ENCODE data around the gene MPP1. TPM values are rescaled to one million over a fixed set of nuclear protein-coding genes. Genes with fewer than 3 reads are reported as not detected.
"Not testable (repeated sequence)": the region's sequence is repeated elsewhere in the genome, so short reads cannot be mapped to it uniquely, and the experiment has no call there.

The MPP1 gene
- total and polyA plus RNA-seq, 11 donors = 17.7 to 73.2 (median 38.2) TPM

DNA sequence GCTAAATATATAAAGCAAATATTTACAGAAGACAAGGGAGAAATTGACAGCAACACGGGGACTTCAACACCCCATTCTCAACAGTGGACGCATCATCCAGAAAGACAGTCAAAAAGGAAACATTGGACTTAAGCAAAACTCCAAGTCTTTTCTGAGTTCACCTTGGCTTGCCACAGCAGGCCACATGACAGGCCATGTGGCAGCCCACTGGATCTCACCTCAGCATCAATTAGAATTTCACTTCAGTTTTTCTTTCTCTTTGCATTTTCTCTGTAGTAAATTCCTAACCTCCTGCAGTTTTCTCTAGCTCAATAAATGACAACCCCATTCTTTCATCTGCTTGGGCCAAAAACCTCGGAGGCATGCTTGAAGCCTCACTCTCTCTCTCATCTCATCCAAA, 16.7 kb upstream of the MPP1 start:
- no peak for DNase-seq
- intact Hi-C loops (cut with DNase I) = no loop called here
- Histone ChIP-seq H3K4me3 (no peak overlapping the region), H3K4me1 (no peaks in the 10 kb centered on the region), H3K36me3 (no peaks in the 10 kb centered on the region), H3K27ac (no peak overlapping the region), H3K9me3 (no peaks in the 10 kb centered on the region), H3K27me3 (no peaks in the 10 kb centered on the region)
- no peak for ATAC-seq
- 68 to 96% (median 88%) methylated on average over 3 of the region's 3 CpGs for WGBS, 4 donors
- TF ChIP-seq POLR2A (IDR thresholded peaks at IDR 0.05) = no peak
- TF ChIP-seq, protein P1, sequence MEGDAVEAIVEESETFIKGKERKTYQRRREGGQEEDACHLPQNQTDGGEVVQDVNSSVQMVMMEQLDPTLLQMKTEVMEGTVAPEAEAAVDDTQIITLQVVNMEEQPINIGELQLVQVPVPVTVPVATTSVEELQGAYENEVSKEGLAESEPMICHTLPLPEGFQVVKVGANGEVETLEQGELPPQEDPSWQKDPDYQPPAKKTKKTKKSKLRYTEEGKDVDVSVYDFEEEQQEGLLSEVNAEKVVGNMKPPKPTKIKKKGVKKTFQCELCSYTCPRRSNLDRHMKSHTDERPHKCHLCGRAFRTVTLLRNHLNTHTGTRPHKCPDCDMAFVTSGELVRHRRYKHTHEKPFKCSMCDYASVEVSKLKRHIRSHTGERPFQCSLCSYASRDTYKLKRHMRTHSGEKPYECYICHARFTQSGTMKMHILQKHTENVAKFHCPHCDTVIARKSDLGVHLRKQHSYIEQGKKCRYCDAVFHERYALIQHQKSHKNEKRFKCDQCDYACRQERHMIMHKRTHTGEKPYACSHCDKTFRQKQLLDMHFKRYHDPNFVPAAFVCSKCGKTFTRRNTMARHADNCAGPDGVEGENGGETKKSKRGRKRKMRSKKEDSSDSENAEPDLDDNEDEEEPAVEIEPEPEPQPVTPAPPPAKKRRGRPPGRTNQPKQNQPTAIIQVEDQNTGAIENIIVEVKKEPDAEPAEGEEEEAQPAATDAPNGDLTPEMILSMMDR (IDR thresholded peaks at IDR 0.05) = no peak

DNA sequence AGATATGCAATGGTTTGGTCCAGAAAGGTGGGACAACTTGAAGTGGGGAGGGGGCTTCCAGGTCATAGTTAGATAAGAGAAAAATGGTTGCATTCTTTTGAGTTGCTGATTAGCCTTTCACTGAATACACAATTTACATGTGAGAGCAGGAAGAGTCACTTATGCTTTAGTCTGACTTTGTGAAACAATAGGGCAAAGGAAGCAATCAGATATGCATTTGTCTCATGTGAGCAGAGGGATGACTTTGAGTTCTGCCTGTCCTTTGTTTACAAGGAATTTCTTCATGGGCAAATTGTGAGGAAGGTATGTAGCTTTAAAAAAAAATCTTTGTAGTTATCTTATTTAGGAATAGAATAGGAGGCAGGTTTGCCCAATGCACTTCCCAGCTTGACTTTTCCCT, 16.2 kb upstream of the MPP1 start:
- no peaks in the 10 kb centered on the region for H3K9me3 ChIP-seq
- H3K27me3 ChIP-seq = no peaks in the 10 kb centered on the region
- intact Hi-C loops (cut with DNase I) = no loop called here
- TF ChIP-seq, protein P1 (IDR thresholded peaks at IDR 0.05) = no peak
- TF ChIP-seq POLR2A (IDR thresholded peaks at IDR 0.05) = no peak
- no peaks in the 10 kb centered on the region for H3K4me1 ChIP-seq
- no peaks in the 10 kb centered on the region for H3K36me3 ChIP-seq
- no peak overlapping the region for H3K4me3 ChIP-seq
- no peak overlapping the region for H3K27ac ChIP-seq
- ATAC-seq = no peak
- no peak for DNase-seq

DNA sequence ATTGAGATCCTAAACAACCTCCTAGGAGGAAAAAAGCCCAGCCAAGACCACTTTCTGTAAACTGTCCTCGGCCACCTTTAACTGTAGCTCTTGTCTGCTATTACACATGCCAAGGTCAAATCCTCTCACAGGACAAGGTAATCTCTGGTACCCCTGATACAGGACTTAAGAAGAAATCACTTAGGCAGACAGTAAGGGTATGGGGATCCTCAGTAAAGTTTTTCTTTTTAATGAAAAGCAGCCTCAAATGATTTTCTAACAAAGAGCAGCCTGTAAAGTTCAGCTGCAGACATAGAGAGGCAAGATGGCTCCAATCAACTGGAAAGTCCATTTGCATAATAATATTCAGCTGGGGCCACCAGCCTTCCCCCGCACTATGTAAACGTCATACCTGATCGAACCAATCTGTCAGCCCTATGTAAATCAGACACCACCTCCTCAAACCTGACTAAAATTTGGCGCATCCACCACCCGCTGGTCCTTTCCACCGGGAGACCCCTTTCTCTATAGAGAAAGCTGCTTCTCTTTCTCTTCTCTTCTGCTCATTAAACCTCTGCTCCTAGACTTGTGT, 14.6 kb upstream of the MPP1 start:
- no peaks in the 10 kb centered on the region for H3K4me1 ChIP-seq
- H3K27ac ChIP-seq = no peak overlapping the region
- H3K9me3 ChIP-seq = no peaks in the 10 kb centered on the region
- DNase-seq (no peak), ATAC-seq (no peak)
- TF ChIP-seq POLR2A (IDR thresholded peaks at IDR 0.05) = no peak
- TF ChIP-seq, protein P1 (IDR thresholded peaks at IDR 0.05) = no peak
- H3K27me3 ChIP-seq = no peaks in the 10 kb centered on the region
- no peak overlapping the region for H3K4me3 ChIP-seq
- intact Hi-C loops (cut with DNase I) = loop anchor here in 1 of 10 donors (10.0 kb wide), 1 partner anchor 55 kb away; no protein-coding TSS in a partner anchor
- no peaks in the 10 kb centered on the region for H3K36me3 ChIP-seq
- WGBS, 4 donors = 77 to 88% (median 85%) methylated on average over 7 of the region's 7 CpGs

DNA sequence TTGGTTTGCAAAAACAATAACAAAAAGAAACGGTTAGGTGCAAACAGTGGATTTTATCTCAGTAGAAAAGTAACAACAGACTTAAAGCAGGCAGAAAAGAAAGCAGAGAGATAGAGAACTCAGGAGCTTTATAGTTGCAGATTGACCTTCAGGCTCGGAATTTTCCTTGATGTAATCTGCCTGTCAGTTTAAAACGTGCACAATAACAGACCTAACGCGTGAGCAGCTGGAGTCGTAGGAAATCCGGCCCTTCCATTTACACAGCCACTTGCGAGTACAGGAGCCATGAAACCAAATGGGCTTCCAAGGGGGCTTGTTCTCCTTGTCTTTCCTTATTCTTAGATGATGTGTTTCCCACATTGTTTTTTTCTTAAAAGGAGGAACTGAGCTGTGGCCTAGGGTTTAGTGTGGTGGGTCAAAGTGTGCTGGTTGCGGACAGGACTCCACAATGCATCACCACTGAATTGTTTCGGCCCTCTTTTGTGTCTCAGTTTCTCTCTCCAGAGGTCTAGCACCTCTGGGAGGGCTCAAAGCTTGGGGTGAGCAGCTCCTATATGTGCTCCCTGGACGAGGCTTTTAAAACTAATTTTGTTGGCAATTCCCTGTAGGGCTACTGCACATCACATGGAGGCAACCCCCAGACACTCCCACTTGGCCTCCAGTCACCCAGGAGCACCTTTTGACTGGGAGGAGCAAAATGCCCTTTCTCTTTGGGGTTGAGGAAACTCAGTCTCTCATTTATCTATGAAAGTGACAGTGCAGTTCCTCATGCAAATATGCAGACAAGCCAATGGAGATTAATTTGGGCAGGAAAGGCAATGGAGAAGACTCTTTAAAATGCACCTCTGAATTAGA, 13.9 kb upstream of the MPP1 start:
- no peak for DNase-seq
- peak in 1 of 4 donors; percentile 34 for ATAC-seq
- Histone ChIP-seq H3K27me3 (no peaks in the 10 kb centered on the region), H3K4me1 (no peaks in the 10 kb centered on the region), H3K36me3 (no peaks in the 10 kb centered on the region), H3K9me3 (no peaks in the 10 kb centered on the region), H3K4me3 (no peak overlapping the region), H3K27ac (no peak overlapping the region)
- no peak for TF ChIP-seq POLR2A (IDR thresholded peaks at IDR 0.05)
- TF ChIP-seq, protein P1 (IDR thresholded peaks at IDR 0.05) = no peak
- intact Hi-C loops (cut with DNase I) = loop anchor here in 1 of 10 donors (10.0 kb wide), 1 partner anchor 56 kb away; no protein-coding TSS in a partner anchor
- WGBS, 4 donors = 59 to 64% (median 60%) methylated on average over 11 of the region's 11 CpGs

DNA sequence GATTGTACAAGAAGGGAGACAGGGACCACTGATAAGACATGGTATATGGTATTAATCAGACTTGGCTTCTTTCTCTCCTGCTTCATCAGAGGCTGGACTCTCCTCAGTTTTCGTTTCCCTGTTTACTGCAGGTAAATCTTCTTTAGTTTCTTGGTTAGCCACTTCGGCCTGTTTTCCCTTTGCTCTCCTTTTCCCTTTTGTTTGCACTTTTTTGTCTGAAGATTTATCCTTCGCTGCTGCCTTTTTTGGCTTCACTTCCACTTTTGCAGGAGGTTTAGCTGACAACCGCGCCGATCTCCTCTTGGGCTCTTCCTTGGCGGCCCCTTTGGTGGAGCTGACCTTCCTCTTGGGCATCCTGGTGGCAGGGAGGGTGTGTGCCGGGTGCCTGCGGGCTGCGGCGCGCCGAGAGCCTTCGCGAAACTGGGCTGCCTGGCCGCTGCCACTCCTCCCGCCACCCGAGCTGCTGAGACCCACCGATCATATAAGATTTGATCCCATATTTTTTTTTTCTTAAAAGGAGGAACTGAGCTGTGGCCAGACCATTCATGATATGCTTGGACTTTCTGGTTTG, 11.8 kb upstream of the MPP1 start:
- H3K36me3 ChIP-seq, H3K9me3 ChIP-seq, H3K4me1 ChIP-seq, H3K4me3 ChIP-seq, DNase-seq, ATAC-seq, H3K27ac ChIP-seq: not testable (repeated sequence)
- intact Hi-C loops (cut with DNase I) = loop anchor here in 1 of 10 donors (10.0 kb wide), 1 partner anchor 58 kb away; no protein-coding TSS in a partner anchor
- WGBS, 4 donors = 87 to 98% (median 93%) methylated on average over 19 of the region's 19 CpGs
- H3K27me3 ChIP-seq = peaks cover 0 to 11% (median 0%) of the 10 kb centered on the region in 9 donors

DNA sequence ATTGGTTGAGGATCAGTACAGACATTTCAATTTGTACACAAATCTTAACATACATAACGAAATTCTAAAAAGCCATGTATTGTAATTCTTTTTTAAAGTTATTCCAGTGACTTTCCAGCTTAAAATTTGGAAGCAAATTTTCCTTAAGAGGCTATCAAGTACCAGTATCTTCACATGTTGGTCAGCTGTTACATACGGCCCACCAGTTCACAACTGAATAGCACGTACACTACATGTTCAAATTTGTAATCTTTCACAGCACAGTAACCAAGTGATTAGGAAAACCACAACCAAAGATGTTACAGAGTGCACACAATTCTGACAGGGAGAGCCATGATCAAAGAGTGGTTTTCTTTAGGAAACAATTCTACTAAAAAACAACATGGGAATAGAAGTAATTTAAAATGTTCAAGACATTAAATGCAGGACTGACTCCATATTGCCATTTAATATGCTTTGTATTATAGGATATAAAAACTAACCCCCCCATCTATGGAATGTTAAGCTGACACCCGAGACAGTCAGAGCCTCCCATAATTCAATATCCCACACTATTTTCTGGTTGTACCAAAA, 11.1 kb upstream of the MPP1 start:
- ATAC-seq = not testable (repeated sequence)
- WGBS, 4 donors = 68 to 83% (median 79%) methylated on average over 4 of the region's 4 CpGs

More for the DNA sequence above, 11.1 kb upstream of the MPP1 start:
- H3K36me3 ChIP-seq, H3K27ac ChIP-seq, H3K9me3 ChIP-seq, DNase-seq, H3K4me3 ChIP-seq, H3K4me1 ChIP-seq: not testable (repeated sequence)
- H3K27me3 ChIP-seq = peaks cover 0 to 11% (median 0%) of the 10 kb centered on the region in 9 donors
- intact Hi-C loops (cut with DNase I) = loop anchor here in 1 of 10 donors (10.0 kb wide), 1 partner anchor 58 kb away; no protein-coding TSS in a partner anchor
